Measurements from ENCODE around the gene TNFRSF11A. TPM values are rescaled to one million over a fixed set of nuclear protein-coding genes. Genes with fewer than 3 reads are reported as not detected.

Gene TNFRSF11A
- total and polyA plus RNA-seq, 12 donors: 0.29 to 2.7 (median 0.78) TPM

DNA sequence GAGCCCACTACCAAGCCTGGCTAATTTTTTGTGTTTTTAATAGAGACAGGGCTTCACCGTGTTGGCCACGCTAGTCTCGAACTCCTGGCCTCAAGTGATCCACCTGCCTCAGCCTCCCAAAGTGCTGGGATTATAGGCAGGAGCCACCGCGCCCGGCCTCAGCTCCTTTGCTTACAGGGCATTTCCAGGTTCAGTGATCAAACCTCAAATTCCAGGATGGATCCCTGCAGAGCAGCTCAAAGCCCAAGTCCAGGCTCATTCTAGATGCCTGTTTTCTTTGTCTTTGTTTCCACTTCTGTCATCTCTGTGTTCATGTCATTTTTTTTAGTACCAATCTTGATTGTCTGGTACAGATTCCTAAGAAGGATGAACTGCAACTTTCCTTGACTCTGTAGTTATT is 41.9 kb downstream of the TNFRSF11A start:
- peaks cover 0 to 4% (median 0%) of the 10 kb centered on the region in 7 donors for H3K27me3 ChIP-seq
- DNase-seq (no peak), ATAC-seq (no peak)
- no peak overlapping the region for H3K4me3 ChIP-seq
- TF ChIP-seq, protein P1, sequence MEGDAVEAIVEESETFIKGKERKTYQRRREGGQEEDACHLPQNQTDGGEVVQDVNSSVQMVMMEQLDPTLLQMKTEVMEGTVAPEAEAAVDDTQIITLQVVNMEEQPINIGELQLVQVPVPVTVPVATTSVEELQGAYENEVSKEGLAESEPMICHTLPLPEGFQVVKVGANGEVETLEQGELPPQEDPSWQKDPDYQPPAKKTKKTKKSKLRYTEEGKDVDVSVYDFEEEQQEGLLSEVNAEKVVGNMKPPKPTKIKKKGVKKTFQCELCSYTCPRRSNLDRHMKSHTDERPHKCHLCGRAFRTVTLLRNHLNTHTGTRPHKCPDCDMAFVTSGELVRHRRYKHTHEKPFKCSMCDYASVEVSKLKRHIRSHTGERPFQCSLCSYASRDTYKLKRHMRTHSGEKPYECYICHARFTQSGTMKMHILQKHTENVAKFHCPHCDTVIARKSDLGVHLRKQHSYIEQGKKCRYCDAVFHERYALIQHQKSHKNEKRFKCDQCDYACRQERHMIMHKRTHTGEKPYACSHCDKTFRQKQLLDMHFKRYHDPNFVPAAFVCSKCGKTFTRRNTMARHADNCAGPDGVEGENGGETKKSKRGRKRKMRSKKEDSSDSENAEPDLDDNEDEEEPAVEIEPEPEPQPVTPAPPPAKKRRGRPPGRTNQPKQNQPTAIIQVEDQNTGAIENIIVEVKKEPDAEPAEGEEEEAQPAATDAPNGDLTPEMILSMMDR (IDR thresholded peaks at IDR 0.05): no peak
- H3K36me3 ChIP-seq: no peaks in the 10 kb centered on the region
- H3K9me3 ChIP-seq: no peaks in the 10 kb centered on the region
- H3K27ac ChIP-seq: no peak overlapping the region
- 94 to 95% methylated on average over 6 of the region's 6 CpGs for WGBS, 2 donors
- H3K4me1 ChIP-seq: no peaks in the 10 kb centered on the region
- intact Hi-C loops (cut with DNase I): no loop called here

DNA sequence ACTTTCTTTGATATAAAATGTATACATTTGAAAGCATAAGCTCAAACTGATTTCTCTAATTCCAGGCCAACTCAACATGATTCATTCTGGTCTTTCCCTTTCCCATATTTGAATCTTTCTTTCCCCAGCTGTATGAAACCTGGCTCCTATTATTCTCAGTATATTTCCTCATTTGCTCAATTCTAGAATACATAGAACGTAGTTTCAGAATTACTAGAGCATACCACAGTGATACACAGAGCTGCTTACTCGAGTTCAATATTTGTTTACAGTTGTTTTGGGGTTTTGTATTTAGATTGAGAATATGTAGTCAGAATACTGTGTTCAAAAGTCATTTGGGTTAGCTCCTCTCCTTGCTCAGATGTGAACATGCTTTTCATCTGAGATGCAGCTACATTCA is 43.0 kb downstream of the TNFRSF11A start:
- WGBS, 2 donors: 92 to 93% methylated on average over 2 of the region's 2 CpGs
- no peak for DNase-seq
- peaks cover 0 to 4% (median 0%) of the 10 kb centered on the region in 7 donors for H3K27me3 ChIP-seq
- intact Hi-C loops (cut with DNase I): loop anchor here in 1 of 10 donors (1.0 kb wide), 1 partner anchor 17 kb away; no protein-coding TSS in a partner anchor
- no peaks in the 10 kb centered on the region for H3K4me1 ChIP-seq
- ATAC-seq: no peak
- H3K9me3 ChIP-seq: no peaks in the 10 kb centered on the region
- no peak overlapping the region for H3K27ac ChIP-seq
- TF ChIP-seq, protein P1 (IDR thresholded peaks at IDR 0.05): no peak
- H3K36me3 ChIP-seq: no peaks in the 10 kb centered on the region
- H3K4me3 ChIP-seq: no peak overlapping the region

- Histone ChIP-seq H3K9me3 (no peaks in the 10 kb centered on the region), H3K4me3 (no peak overlapping the region), H3K27ac (no peak overlapping the region), H3K4me1 (no peaks in the 10 kb centered on the region), H3K36me3 (no peaks in the 10 kb centered on the region), H3K27me3 (peaks cover 0 to 4% (median 0%) of the 10 kb centered on the region in 7 donors)
- TF ChIP-seq, protein P1 (IDR thresholded peaks at IDR 0.05): no peak
- WGBS, 2 donors: 87 to 89% methylated on average over 9 of the region's 9 CpGs
- DNase-seq (no peak), ATAC-seq (peak in 1 of 8 donors; percentile 50)
- intact Hi-C loops (cut with DNase I): no loop called here
Observed at GRCh38 chr18:62369129-62369644, 44.1 kb downstream of the TNFRSF11A start.

DNA sequence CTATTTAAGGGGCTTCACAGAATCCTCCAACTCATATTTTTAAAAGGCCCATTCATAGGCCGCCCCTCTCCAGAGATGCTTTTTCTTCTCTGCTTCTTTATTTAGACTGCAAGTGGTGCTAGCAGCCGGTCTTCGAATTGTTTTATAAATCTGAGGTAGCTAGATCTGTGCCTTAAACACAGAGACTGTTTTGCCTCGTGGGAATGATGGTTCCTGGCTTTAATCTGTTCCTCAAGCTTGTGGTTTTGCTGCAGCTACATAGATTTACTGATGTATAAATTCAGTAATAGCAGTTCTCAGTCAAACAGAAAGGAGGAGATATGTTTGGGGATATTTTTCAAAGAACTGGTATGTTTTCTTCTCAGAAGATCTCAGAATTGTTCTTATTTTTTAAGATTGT is 45.3 kb downstream of the TNFRSF11A start:
- Histone ChIP-seq H3K27ac (no peak overlapping the region), H3K4me3 (no peak overlapping the region), H3K4me1 (no peaks in the 10 kb centered on the region), H3K27me3 (peaks cover 0 to 4% (median 0%) of the 10 kb centered on the region in 7 donors), H3K9me3 (no peaks in the 10 kb centered on the region), H3K36me3 (no peaks in the 10 kb centered on the region)
- intact Hi-C loops (cut with DNase I): no loop called here
- ATAC-seq (no peak), DNase-seq (no peak)
- TF ChIP-seq, protein P1 (IDR thresholded peaks at IDR 0.05): no peak
- WGBS, 2 donors: 52 to 70% methylated on average over 4 of the region's 4 CpGs

Data from heart right ventricle (tissue), 16 donors.